Measurements from ENCODE around the gene CLIP2.
"Not testable (repeated sequence)": the region's sequence is repeated elsewhere in the genome, so short reads cannot be mapped to it uniquely, and the experiment has no call there.

The CLIP2 gene

GRCh38 chr7:74306004-74306729 is 17.0 kb downstream of the CLIP2 start:
- TF ChIP-seq POLR2AphosphoS5 (IDR thresholded peaks at IDR 0.05; ENCODE audit: low read depth, low read length) (no peak), TAF1 (IDR thresholded peaks at IDR 0.05; ENCODE audit: borderline replicate concordance, low read depth, low read length) (no peak), POLR2A (IDR thresholded peaks at IDR 0.05; ENCODE audit: low read depth, low read length) (no peak)
- FAIRE-seq (no peak), DNase-seq (ENCODE audit: insufficient read length) (no peak)

GRCh38 chr7:74306730-74307469 is 17.7 kb downstream of the CLIP2 start:
- TF ChIP-seq POLR2A (IDR thresholded peaks at IDR 0.05; ENCODE audit: low read depth, low read length) (no peak), TAF1 (IDR thresholded peaks at IDR 0.05; ENCODE audit: borderline replicate concordance, low read depth, low read length) (no peak), POLR2AphosphoS5 (IDR thresholded peaks at IDR 0.05; ENCODE audit: low read depth, low read length) (no peak)
- DNase-seq (ENCODE audit: insufficient read length) (no peak), FAIRE-seq (no peak)

GRCh38 chr7:74307738-74308505 is 18.7 kb downstream of the CLIP2 start:
- no peak for TF ChIP-seq POLR2A (IDR thresholded peaks at IDR 0.05; ENCODE audit: low read depth, low read length)
- TF ChIP-seq POLR2AphosphoS5 (IDR thresholded peaks at IDR 0.05; ENCODE audit: low read depth, low read length) = no peak
- no peak for TF ChIP-seq TAF1 (IDR thresholded peaks at IDR 0.05; ENCODE audit: borderline replicate concordance, low read depth, low read length)
- DNase-seq (ENCODE audit: insufficient read length) (no peak), FAIRE-seq (no peak)

- no peak for FAIRE-seq
- TF ChIP-seq POLR2A (IDR thresholded peaks at IDR 0.05; ENCODE audit: low read depth, low read length) (no peak), POLR2AphosphoS5 (IDR thresholded peaks at IDR 0.05; ENCODE audit: low read depth, low read length) (no peak), TAF1 (IDR thresholded peaks at IDR 0.05; ENCODE audit: borderline replicate concordance, low read depth, low read length) (no peak)
- DNase-seq (ENCODE audit: insufficient read length) = no peak
Measured at GRCh38 chr7:74309181-74309580, 20.0 kb downstream of the CLIP2 start.

GRCh38 chr7:74311305-74311744 is 22.1 kb downstream of the CLIP2 start:
- TF ChIP-seq TAF1 (IDR thresholded peaks at IDR 0.05; ENCODE audit: borderline replicate concordance, low read depth, low read length) = no peak
- no peak for TF ChIP-seq POLR2A (IDR thresholded peaks at IDR 0.05; ENCODE audit: low read depth, low read length)
- TF ChIP-seq POLR2AphosphoS5 (IDR thresholded peaks at IDR 0.05; ENCODE audit: low read depth, low read length) = no peak
- DNase-seq (ENCODE audit: insufficient read length) (no peak), FAIRE-seq (no peak)

- DNase-seq (ENCODE audit: insufficient read length) (no peak), FAIRE-seq (no peak)
- no peak for TF ChIP-seq POLR2A (IDR thresholded peaks at IDR 0.05; ENCODE audit: low read depth, low read length)
- no peak for TF ChIP-seq POLR2AphosphoS5 (IDR thresholded peaks at IDR 0.05; ENCODE audit: low read depth, low read length)
- no peak for TF ChIP-seq TAF1 (IDR thresholded peaks at IDR 0.05; ENCODE audit: borderline replicate concordance, low read depth, low read length)
Measured at GRCh38 chr7:74312418-74313028, 23.3 kb downstream of the CLIP2 start.

- not testable (repeated sequence) for FAIRE-seq; DNase-seq (ENCODE audit: insufficient read length)
Measured at GRCh38 chr7:74315891-74316290, 26.7 kb downstream of the CLIP2 start.

GRCh38 chr7:74317146-74317782 is 28.1 kb downstream of the CLIP2 start:
- no peak for FAIRE-seq
- no peak for DNase-seq (ENCODE audit: insufficient read length)
- TF ChIP-seq POLR2A (IDR thresholded peaks at IDR 0.05; ENCODE audit: low read depth, low read length) (no peak), POLR2AphosphoS5 (IDR thresholded peaks at IDR 0.05; ENCODE audit: low read depth, low read length) (no peak), TAF1 (IDR thresholded peaks at IDR 0.05; ENCODE audit: borderline replicate concordance, low read depth, low read length) (no peak)

- FAIRE-seq (no peak), DNase-seq (ENCODE audit: insufficient read length) (no peak)
- TF ChIP-seq POLR2AphosphoS5 (IDR thresholded peaks at IDR 0.05; ENCODE audit: low read depth, low read length) (no peak), POLR2A (IDR thresholded peaks at IDR 0.05; ENCODE audit: low read depth, low read length) (no peak), TAF1 (IDR thresholded peaks at IDR 0.05; ENCODE audit: borderline replicate concordance, low read depth, low read length) (no peak)
Measured at GRCh38 chr7:74318043-74318442, 28.8 kb downstream of the CLIP2 start.

GRCh38 chr7:74320645-74321221 is 31.5 kb downstream of the CLIP2 start:
- TF ChIP-seq TAF1 (IDR thresholded peaks at IDR 0.05; ENCODE audit: borderline replicate concordance, low read depth, low read length) (no peak), POLR2AphosphoS5 (IDR thresholded peaks at IDR 0.05; ENCODE audit: low read depth, low read length) (no peak), POLR2A (IDR thresholded peaks at IDR 0.05; ENCODE audit: low read depth, low read length) (no peak)
- DNase-seq (ENCODE audit: insufficient read length) (no peak), FAIRE-seq (peak; percentile 21)

GRCh38 chr7:74322892-74323291 is 33.7 kb downstream of the CLIP2 start:
- DNase-seq (ENCODE audit: insufficient read length); FAIRE-seq: not testable (repeated sequence)

Data from GM12892 (cell line).